Neural cell (in vitro differentiated cells): ENCODE data around the gene RAD51B. TPM values are rescaled to one million over a fixed set of nuclear protein-coding genes. Genes with fewer than 3 reads are reported as not detected.

Experiments used
- H2AFZ ChIP-seq: fragments of 200-600, 300-800 bp; sonication (generic), shearing (Covaris generic); 2 replicates; pipeline ENCODE4 v1.6.0; 2014; ENCODE audit warnings: low read depth, mild to moderate bottlenecking, antibody characterized with exemption, low read length, moderate library complexity
- H3F3A ChIP-seq: fragments of 200-600 bp; shearing (Covaris generic); 2 replicates; pipeline ENCODE4 v1.6.1; 2016; ENCODE audit warnings: mild to moderate bottlenecking, moderate library complexity, mixed read lengths, antibody characterized with exemption, low read length; ENCODE audit not compliant: insufficient read depth, poor library complexity, severe bottlenecking
- H3K27ac ChIP-seq: fragments of 200-600, 300-800 bp; sonication (generic), shearing (Covaris generic); 2 replicates; pipeline ENCODE4 v1.5.1; 2014; ENCODE audit warnings: mild to moderate bottlenecking, low read length, moderate library complexity
- H3K27me3 ChIP-seq: fragments of 300-800, 200-600 bp; sonication (generic), shearing (Covaris generic); 2 replicates; pipeline ENCODE4 v1.6.0; 2014; ENCODE audit warnings: mild to moderate bottlenecking, low read depth, low read length, moderate library complexity; ENCODE audit not compliant: insufficient read depth
- H3K36me3 ChIP-seq: fragments of 300-800, 200-600 bp; sonication (generic), shearing (Covaris generic); 2 replicates; pipeline ENCODE4 v1.5.1; 2014; ENCODE audit warnings: mild to moderate bottlenecking, antibody characterized with exemption, low read length, moderate library complexity; ENCODE audit not compliant: insufficient read depth
- H3K4me2 ChIP-seq: fragments of 300-800, 200-600 bp; sonication (generic), shearing (Covaris generic); 2 replicates; pipeline ENCODE4 v1.6.0; 2014; ENCODE audit warnings: mild to moderate bottlenecking, low read length
- H3K4me3 ChIP-seq: fragments of 300-800, 200-600 bp; sonication (generic), shearing (Covaris generic); 2 replicates; pipeline ENCODE4 v1.5.1; 2014; ENCODE audit warnings: mild to moderate bottlenecking, low read length, moderate library complexity
- H3K79me2 ChIP-seq: fragments of 200-600 bp; shearing (Covaris generic); replicated peaks from 2 replicates; pipeline ENCODE4 v1.6.0; 2014; ENCODE audit warnings: mild to moderate bottlenecking, low read length, moderate library complexity; ENCODE audit not compliant: insufficient read depth
- H3K9ac ChIP-seq: fragments of 300-800, 200-600 bp; sonication (generic), shearing (Covaris generic); 2 replicates; pipeline ENCODE4 v1.6.1; 2016; ENCODE audit warnings: mild to moderate bottlenecking, low read length, mixed read lengths
- H3K9me2 ChIP-seq: fragments of 200-600 bp; shearing (Covaris generic); 2 replicates; pipeline ENCODE4 v1.6.1; 2016; ENCODE audit warnings: mild to moderate bottlenecking, low read length, mixed read lengths; ENCODE audit not compliant: insufficient read depth
- H3K9me3 ChIP-seq: fragments of 200-600, 300-800 bp; sonication (generic), shearing (Covaris generic); 2 replicates; pipeline ENCODE4 v1.6.1; 2016; ENCODE audit warnings: mild to moderate bottlenecking, mixed run types, low read length, moderate library complexity, mixed read lengths
- H4K20me1 ChIP-seq: fragments of 200-600 bp; shearing (Covaris generic); 2 replicates; pipeline ENCODE4 v1.6.1; 2016; ENCODE audit warnings: mild to moderate bottlenecking, mixed run types; ENCODE audit not compliant: insufficient read depth
- CTCF ChIP-seq: fragments of 450-650 bp; IDR thresholded peaks from 2 replicates; pipeline ENCODE4 v1.5.1; 2014; ENCODE audit warnings: antibody characterized with exemption, mild to moderate bottlenecking, moderate library complexity; ENCODE audit not compliant: poor library complexity, severe bottlenecking
- EP300 ChIP-seq: fragments of 450-650 bp; conservative IDR thresholded peaks from 2 replicates; pipeline ENCODE4 v1.6.1; 2014; ENCODE audit warnings: antibody characterized with exemption, mild to moderate bottlenecking, moderate library complexity; ENCODE audit not compliant: poor library complexity, severe bottlenecking
- EZH2 ChIP-seq: fragments of 200-600, 300-800 bp; shearing (Covaris generic), sonication (generic); IDR thresholded peaks from 2 replicates; pipeline ENCODE4 v1.6.1; 2014; ENCODE audit warnings: antibody characterized with exemption, low read length, borderline replicate concordance, mild to moderate bottlenecking; ENCODE audit not compliant: insufficient read depth, poor library complexity, severe bottlenecking
- MXI1 ChIP-seq: fragments of 450-650 bp; conservative IDR thresholded peaks from 2 replicates; pipeline ENCODE4 v1.6.1; 2014; ENCODE audit warnings: antibody characterized with exemption, mild to moderate bottlenecking; ENCODE audit not compliant: poor library complexity, severe bottlenecking
- POLR2AphosphoS5 ChIP-seq: IDR thresholded peaks from 2 replicates; pipeline ENCODE4 v1.6.1; 2012
- RAD21 ChIP-seq: fragments of 450-650 bp; conservative IDR thresholded peaks from 2 replicates; pipeline ENCODE4 v1.6.1; 2014; ENCODE audit warnings: antibody characterized with exemption, mild to moderate bottlenecking, moderate library complexity
- REST ChIP-seq: IDR thresholded peaks from 2 replicates; pipeline ENCODE4 v1.6.1; 2012; ENCODE audit warnings: borderline replicate concordance
- SMC3 ChIP-seq: fragments of 450-650 bp; conservative IDR thresholded peaks from 2 replicates; pipeline ENCODE4 v1.6.1; 2014; ENCODE audit warnings: antibody characterized with exemption, mild to moderate bottlenecking, moderate library complexity; ENCODE audit not compliant: poor library complexity
- TAF1 ChIP-seq: IDR thresholded peaks from 2 replicates; pipeline ENCODE4 v1.6.1; 2012; ENCODE audit warnings: low read depth
- polyA plus RNA-seq: library from polyadenylated mRNA; depleted of rRNA; stranded (reverse); fragments of >200 nt; gene quantifications from 2 replicates; pipeline ENCODE4 v1.2.3, GENCODE V29; 2014

The RAD51B gene
- polyA plus RNA-seq, 1 donor from 2014 or later, result 3.1 TPM

GRCh38 chr14:68471964-68472508, 652.5 kb downstream of the RAD51B start (continued):
- TF ChIP-seq EZH2 (no peak), SMC3 (no peak), TAF1 (no peak)

- Histone ChIP-seq H3K9me2 (no peaks in the 10 kb centered on the region), H2AFZ (no peak overlapping the region), H3K9me3 (peaks cover 4% of the 10 kb centered on the region), H3K79me2 (no peaks in the 10 kb centered on the region), H4K20me1 (no peaks in the 10 kb centered on the region), H3K27ac (no peak overlapping the region), H3K27me3 (no peaks in the 10 kb centered on the region), H3K4me2 (no peak overlapping the region), H3K9ac (no peak overlapping the region), H3K4me3 (no peak overlapping the region), H3F3A (no peaks in the 10 kb centered on the region), H3K36me3 (no peaks in the 10 kb centered on the region)
- TF ChIP-seq MXI1, result no peak
Measured at GRCh38 chr14:68473069-68473468, 653.5 kb downstream of the RAD51B start.

- H4K20me1 ChIP-seq, result no peaks in the 10 kb centered on the region
Measured at GRCh38 chr14:68473794-68474193, 654.2 kb downstream of the RAD51B start.

More at GRCh38 chr14:68473794-68474193, 654.2 kb downstream of the RAD51B start:
- H3K36me3 ChIP-seq, result no peaks in the 10 kb centered on the region
- H3K4me3 ChIP-seq, result no peak overlapping the region
- no peak overlapping the region for H3K4me2 ChIP-seq
- H3K27ac ChIP-seq, result no peak overlapping the region
- TF ChIP-seq MXI1, result no peak
- TF ChIP-seq CTCF, result no peak
- TF ChIP-seq SMC3, result no peak
- TF ChIP-seq REST, result no peak
- TF ChIP-seq EP300, result no peak
- TF ChIP-seq POLR2AphosphoS5, result no peak
- no peak for TF ChIP-seq RAD21
- H3K9ac ChIP-seq, result no peak overlapping the region
- H3K79me2 ChIP-seq, result no peaks in the 10 kb centered on the region
- no peaks in the 10 kb centered on the region for H3K9me2 ChIP-seq
- no peak overlapping the region for H2AFZ ChIP-seq
- no peaks in the 10 kb centered on the region for H3F3A ChIP-seq
- peaks cover 4% of the 10 kb centered on the region for H3K9me3 ChIP-seq
- no peaks in the 10 kb centered on the region for H3K27me3 ChIP-seq
